Neural progenitor cell (in vitro differentiated cells): Measurements from ENCODE around the gene BPIFB6. TPM values are rescaled to one million over a fixed set of nuclear protein-coding genes. Genes with fewer than 3 reads are reported as not detected.

Source experiments
- DNase-seq: peaks from one replicate; pipeline ENCODE4 v3.0.0-alpha.2; 2016; ENCODE audit warnings: low spot score
- H2AFZ ChIP-seq: fragments of 200-600 bp; sonication (generic); replicated peaks from 2 replicates; pipeline ENCODE4 v1.6.1; 2016; ENCODE audit warnings: antibody characterized with exemption
- H3F3A ChIP-seq: fragments of 200-600 bp; sonication (generic); 2 replicates; pipeline ENCODE4 v1.6.1; 2016; ENCODE audit warnings: antibody characterized with exemption, low read depth
- H3K27ac ChIP-seq: fragments of 200-600 bp; sonication (generic); 2 replicates; pipeline ENCODE4 v1.5.1; 2016; ENCODE audit warnings: mild to moderate bottlenecking
- H3K27me3 ChIP-seq: fragments of 200-600 bp; sonication (generic); 2 replicates; pipeline ENCODE4 v1.6.1; 2016; ENCODE audit warnings: mild to moderate bottlenecking, moderate library complexity
- H3K36me3 ChIP-seq: fragments of 200-600 bp; sonication (generic); 2 replicates; pipeline ENCODE4 v1.5.1; 2016
- H3K4me1 ChIP-seq: fragments of 200-600 bp; sonication (generic); 2 replicates; pipeline ENCODE4 v1.6.1; 2016; ENCODE audit warnings: mixed run types
- H3K4me2 ChIP-seq: fragments of 200-600 bp; sonication (generic); 2 replicates; pipeline ENCODE4 v1.6.1; 2016
- H3K4me3 ChIP-seq: fragments of 200-600 bp; sonication (generic); 2 replicates; pipeline ENCODE4 v1.5.1; 2016
- H3K79me2 ChIP-seq: fragments of 200-600 bp; sonication (generic); 2 replicates; pipeline ENCODE4 v1.6.1; 2016; ENCODE audit warnings: low read depth
- H3K9ac ChIP-seq: fragments of 200-600 bp; sonication (generic); 2 replicates; pipeline ENCODE4 v1.6.1; 2016
- H3K9me3 ChIP-seq: fragments of 200-600 bp; sonication (generic); 2 replicates; pipeline ENCODE4 v1.5.1; 2016; ENCODE audit warnings: low read depth
- H4K20me1 ChIP-seq: fragments of 200-600 bp; sonication (generic); 2 replicates; pipeline ENCODE4 v1.6.1; 2016; ENCODE audit warnings: low read depth
- H3K27ac Mint-ChIP-seq: 3 replicates; pipeline ENCODE4 v1.8.0; 2021; ENCODE audit warnings: mixed read lengths
- H3K27me3 Mint-ChIP-seq: 2 replicates; pipeline ENCODE4 v1.8.0; 2022; ENCODE audit warnings: low read depth, mild to moderate bottlenecking, inconsistent platforms, moderate library complexity, mixed read lengths; ENCODE audit not compliant: insufficient read depth
- H3K36me3 Mint-ChIP-seq: 3 replicates; pipeline ENCODE4 v1.8.0; 2021; ENCODE audit warnings: mixed read lengths
- H3K4me1 Mint-ChIP-seq: 3 replicates; pipeline ENCODE4 v1.8.0; 2021; ENCODE audit warnings: mixed read lengths
- H3K4me3 Mint-ChIP-seq: 3 replicates; pipeline ENCODE4 v1.8.0; 2021; ENCODE audit warnings: mild to moderate bottlenecking, moderate library complexity, mixed read lengths
- H3K9me3 Mint-ChIP-seq: 3 replicates; pipeline ENCODE4 v1.8.0; 2020; ENCODE audit warnings: mixed read lengths
- EZH2 ChIP-seq: fragments of 200-600 bp; sonication (generic); IDR thresholded peaks from 2 replicates; pipeline ENCODE4 v1.6.1; 2017; ENCODE audit warnings: antibody characterized with exemption, mild to moderate bottlenecking, moderate library complexity
- EZH2phosphoT487 ChIP-seq: fragments of 200-600 bp; sonication (generic); IDR thresholded peaks from 2 replicates; pipeline ENCODE4 v1.6.1; 2017; ENCODE audit warnings: antibody characterized with exemption
- total RNA-seq: library from RNA; depleted of rRNA; stranded (reverse); fragments of >200 nt; gene quantifications from 2 replicates; pipeline ENCODE4 v1.2.3, GENCODE V29; 2015; ENCODE audit warnings: low replicate concordance
- TF ChIP-seq, protein P1 (sequence below): fragments of 200-600 bp; sonication (generic); IDR thresholded peaks from 2 replicates; pipeline ENCODE4 v1.5.1; 2017; ENCODE audit warnings: antibody characterized with exemption, mild to moderate bottlenecking

The BPIFB6 gene
- total RNA-seq, result not detected in 2 replicates

DNA sequence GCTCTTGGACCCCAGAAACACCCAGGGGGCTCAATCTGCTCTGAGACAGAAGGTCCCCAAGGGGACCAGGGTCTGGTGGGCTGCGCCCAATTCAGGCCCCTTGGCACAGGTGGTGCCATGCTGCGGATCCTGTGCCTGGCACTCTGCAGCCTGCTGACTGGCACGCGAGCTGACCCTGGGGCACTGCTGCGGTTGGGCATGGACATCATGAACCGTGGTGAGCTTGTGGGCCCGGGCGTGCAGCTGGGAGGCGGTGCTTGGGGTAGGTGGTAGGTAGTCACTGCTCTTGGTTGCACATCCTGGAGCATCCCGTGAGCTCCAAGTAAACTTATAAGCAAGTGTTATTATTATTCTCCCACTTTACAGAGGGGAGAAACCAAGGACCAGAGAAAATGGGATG is at the start of gene BPIFB6:
Gene BPIFB6, plus strand, starts transcription at position 118 of the 400 bp plus-strand sequence. Its CDS starts 0 bp downstream, at position 118.
- no peak within 1 kb of the TSS for H3K27ac ChIP-seq
- Mint-ChIP-seq H3K4me1 (no peaks in the 10 kb centered on the region), H3K4me3 (no peak within 1 kb of the TSS), H3K36me3 (no peaks in the 10 kb centered on the region), H3K9me3 (no peaks in the 10 kb centered on the region), H3K27ac (no peak within 1 kb of the TSS), H3K27me3 (peaks cover 12% of the 10 kb centered on the region)
- H3K9me3 ChIP-seq, result no peaks in the 10 kb centered on the region
- no peak within 1 kb of the TSS for H3K4me3 ChIP-seq
- H2AFZ ChIP-seq, result no peak within 1 kb of the TSS
- H3K4me1 ChIP-seq, result no peaks in the 10 kb centered on the region
- no peaks in the 10 kb centered on the region for H4K20me1 ChIP-seq
- no peak for DNase-seq
- H3K79me2 ChIP-seq, result no peaks in the 10 kb centered on the region
- no peaks in the 10 kb centered on the region for H3F3A ChIP-seq
- H3K9ac ChIP-seq, result no peak within 1 kb of the TSS
- no peak for TF ChIP-seq EZH2
- TF ChIP-seq, protein P1, sequence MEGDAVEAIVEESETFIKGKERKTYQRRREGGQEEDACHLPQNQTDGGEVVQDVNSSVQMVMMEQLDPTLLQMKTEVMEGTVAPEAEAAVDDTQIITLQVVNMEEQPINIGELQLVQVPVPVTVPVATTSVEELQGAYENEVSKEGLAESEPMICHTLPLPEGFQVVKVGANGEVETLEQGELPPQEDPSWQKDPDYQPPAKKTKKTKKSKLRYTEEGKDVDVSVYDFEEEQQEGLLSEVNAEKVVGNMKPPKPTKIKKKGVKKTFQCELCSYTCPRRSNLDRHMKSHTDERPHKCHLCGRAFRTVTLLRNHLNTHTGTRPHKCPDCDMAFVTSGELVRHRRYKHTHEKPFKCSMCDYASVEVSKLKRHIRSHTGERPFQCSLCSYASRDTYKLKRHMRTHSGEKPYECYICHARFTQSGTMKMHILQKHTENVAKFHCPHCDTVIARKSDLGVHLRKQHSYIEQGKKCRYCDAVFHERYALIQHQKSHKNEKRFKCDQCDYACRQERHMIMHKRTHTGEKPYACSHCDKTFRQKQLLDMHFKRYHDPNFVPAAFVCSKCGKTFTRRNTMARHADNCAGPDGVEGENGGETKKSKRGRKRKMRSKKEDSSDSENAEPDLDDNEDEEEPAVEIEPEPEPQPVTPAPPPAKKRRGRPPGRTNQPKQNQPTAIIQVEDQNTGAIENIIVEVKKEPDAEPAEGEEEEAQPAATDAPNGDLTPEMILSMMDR, result no peak
- TF ChIP-seq EZH2phosphoT487, result no peak
- no peaks in the 10 kb centered on the region for H3K36me3 ChIP-seq
- H3K4me2 ChIP-seq, result no peak within 1 kb of the TSS
- H3K27me3 ChIP-seq, result no peaks in the 10 kb centered on the region

DNA sequence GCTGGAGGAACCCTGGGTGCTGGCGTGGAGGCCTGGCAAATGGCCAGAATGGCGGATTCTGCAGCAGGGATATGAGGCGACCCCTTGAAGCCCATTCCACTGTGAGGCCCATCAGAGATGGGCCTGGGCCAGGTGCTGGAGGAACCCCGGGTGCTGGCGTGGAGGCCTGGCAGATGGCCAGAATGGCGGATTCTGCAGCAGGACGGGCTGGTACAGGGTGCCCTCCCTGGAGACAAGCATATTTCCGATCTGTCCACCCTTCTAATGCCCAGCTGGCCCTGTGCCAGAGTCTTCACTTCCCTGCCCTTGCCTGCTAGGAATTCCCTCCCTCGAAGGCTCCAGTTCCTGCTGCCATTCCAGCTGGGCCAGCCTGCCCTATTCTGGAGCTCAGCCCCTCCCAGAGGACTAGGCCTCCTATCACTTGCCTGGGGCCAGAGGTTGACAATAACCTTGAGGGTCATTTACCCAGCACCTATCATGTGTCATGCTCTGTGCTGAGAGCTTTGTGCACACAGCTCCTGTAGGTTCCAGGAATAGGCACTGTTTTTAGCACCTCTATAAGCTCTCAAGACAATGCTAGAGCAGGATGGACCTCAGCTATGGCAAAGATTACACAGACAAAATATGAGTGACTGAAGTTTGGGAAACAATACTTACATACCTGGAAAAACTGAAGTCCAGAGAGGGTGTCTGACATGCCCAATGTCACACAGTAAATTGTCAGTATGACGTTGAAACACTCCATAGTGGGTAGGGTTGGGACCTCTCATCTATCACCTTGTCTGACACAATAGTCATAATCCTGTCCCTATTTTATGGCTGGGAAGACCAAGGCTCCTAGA is 48.6 kb upstream of the BPIFB6 start:
- H3K4me3 Mint-ChIP-seq, result no peak overlapping the region
- H3K79me2 ChIP-seq, result no peaks in the 10 kb centered on the region
- H3K9me3 Mint-ChIP-seq, result no peaks in the 10 kb centered on the region
- H2AFZ ChIP-seq, result no peak overlapping the region
- no peak overlapping the region for H3K27ac ChIP-seq
- no peaks in the 10 kb centered on the region for H3K9me3 ChIP-seq
- peaks cover 13% of the 10 kb centered on the region for H3K27me3 Mint-ChIP-seq
- TF ChIP-seq EZH2phosphoT487 (no peak), EZH2 (no peak)
- TF ChIP-seq, protein P1, result no peak
- H3K4me1 Mint-ChIP-seq, result peaks cover 10% of the 10 kb centered on the region
- no peak overlapping the region for H3K4me3 ChIP-seq
- no peaks in the 10 kb centered on the region for H3K36me3 ChIP-seq
- no peak overlapping the region for H3K4me2 ChIP-seq
- no peaks in the 10 kb centered on the region for H4K20me1 ChIP-seq
- peaks cover 12% of the 10 kb centered on the region for H3K4me1 ChIP-seq
- H3K27ac Mint-ChIP-seq, result no peak overlapping the region
- H3K27me3 ChIP-seq, result no peaks in the 10 kb centered on the region
- H3K9ac ChIP-seq, result no peak overlapping the region
- DNase-seq, result no peak
- H3K36me3 Mint-ChIP-seq, result no peaks in the 10 kb centered on the region
- H3F3A ChIP-seq, result no peaks in the 10 kb centered on the region

DNA sequence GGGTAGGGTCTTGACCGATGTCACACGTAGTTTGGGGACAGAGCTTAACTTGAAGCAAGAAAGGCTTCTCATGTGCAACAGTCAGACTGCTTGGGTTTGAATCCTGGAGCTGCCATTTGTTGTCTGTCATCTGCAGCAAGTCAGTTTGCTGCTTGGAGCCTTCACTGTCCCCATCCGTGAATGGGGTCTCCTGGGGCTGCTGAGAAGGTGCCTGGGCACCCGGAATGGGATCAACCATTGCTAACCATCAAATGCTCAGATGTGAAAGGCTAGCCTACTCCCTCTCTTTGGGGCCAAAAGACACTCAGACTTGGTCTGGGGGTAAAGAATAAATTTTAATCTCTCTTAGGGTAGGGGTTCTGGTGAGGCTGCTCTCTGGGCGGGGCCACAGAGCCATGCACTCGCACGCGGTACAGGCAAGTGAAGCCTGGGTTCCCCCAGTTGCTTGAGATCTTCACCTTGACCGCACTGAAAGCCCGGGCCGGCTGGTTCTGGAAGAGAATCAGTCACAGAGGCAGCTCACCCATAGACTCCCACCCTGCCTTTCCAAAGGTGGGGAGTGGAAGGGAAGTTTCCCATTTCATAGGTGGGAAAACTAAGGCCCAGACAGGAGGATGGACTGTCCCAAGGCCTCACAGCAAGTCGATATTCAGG is 47.9 kb upstream of the BPIFB6 start:
- Mint-ChIP-seq H3K36me3 (no peaks in the 10 kb centered on the region), H3K9me3 (no peaks in the 10 kb centered on the region), H3K27me3 (peaks cover 13% of the 10 kb centered on the region), H3K4me3 (no peak overlapping the region), H3K4me1 (peaks cover 10% of the 10 kb centered on the region), H3K27ac (no peak overlapping the region)
- Histone ChIP-seq H3K9ac (no peak overlapping the region), H3F3A (no peaks in the 10 kb centered on the region), H3K9me3 (no peaks in the 10 kb centered on the region), H3K36me3 (no peaks in the 10 kb centered on the region), H4K20me1 (no peaks in the 10 kb centered on the region), H3K4me2 (no peak overlapping the region), H3K27ac (no peak overlapping the region), H3K4me3 (no peak overlapping the region), H3K4me1 (peaks cover 12% of the 10 kb centered on the region), H2AFZ (no peak overlapping the region), H3K27me3 (no peaks in the 10 kb centered on the region), H3K79me2 (no peaks in the 10 kb centered on the region)
- no peak for TF ChIP-seq EZH2phosphoT487
- TF ChIP-seq, protein P1, result no peak
- no peak for TF ChIP-seq EZH2
- DNase-seq, result no peak
